Measurements from ENCODE around the gene OR2C3.
"Not testable (repeated sequence)": the region's sequence is repeated elsewhere in the genome, so short reads cannot be mapped to it uniquely, and the experiment has no call there.

Gene OR2C3

DNA sequence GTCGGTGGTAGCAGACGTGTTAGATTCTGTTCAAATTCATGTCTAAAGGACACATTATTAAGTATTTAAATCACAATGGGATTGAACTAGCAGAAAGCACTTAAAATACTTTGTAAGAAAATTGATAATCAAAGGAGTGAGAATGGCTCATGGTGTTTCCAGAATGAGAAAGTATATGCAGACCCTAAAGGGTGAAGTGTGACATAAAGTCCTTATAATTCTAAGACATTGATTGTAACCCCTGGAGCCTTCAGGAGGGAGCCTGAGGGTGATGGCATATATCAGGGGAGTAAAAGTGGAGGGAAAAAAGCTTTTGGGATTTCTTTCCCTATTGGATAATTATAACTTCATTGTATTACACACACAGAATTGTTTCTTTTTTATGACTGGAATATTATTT, at the start of gene OR2C3:
Gene OR2C3, minus strand, starts transcription at position 101 of the 400 bp plus-strand sequence. CDS start 3,929 bp downstream, outside the sequence.
- DNase-seq (ENCODE audit: extremely low read depth in 1 of 2, low read depth in 1 of 2) = no peak

- no peak for DNase-seq (ENCODE audit: extremely low read depth in 1 of 2, low read depth in 1 of 2)
These were observed 42.8 kb upstream of the OR2C3 start for GRCh38 chr1:247578946-247579460.

DNA sequence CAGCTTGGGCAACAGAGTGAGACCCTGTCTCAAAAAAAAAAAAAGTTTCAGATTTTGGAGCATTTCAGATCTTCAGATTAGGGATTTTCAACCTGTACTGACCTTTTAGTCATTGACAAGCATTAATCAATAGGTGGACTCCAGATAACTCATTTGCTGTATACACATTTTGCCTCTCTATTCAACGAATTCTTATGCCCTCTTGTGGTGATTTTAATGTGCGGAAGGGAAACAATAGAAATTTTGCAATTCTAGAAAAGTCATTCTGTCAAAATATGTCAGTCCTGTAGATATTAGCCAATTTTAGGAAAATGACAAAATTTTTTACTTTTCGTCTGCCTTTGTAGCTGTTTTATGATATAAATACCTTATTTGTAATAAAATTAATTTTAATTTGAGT, 40.3 kb upstream of the OR2C3 start:
- DNase-seq (ENCODE audit: extremely low read depth in 1 of 2, low read depth in 1 of 2) = no peak

DNA sequence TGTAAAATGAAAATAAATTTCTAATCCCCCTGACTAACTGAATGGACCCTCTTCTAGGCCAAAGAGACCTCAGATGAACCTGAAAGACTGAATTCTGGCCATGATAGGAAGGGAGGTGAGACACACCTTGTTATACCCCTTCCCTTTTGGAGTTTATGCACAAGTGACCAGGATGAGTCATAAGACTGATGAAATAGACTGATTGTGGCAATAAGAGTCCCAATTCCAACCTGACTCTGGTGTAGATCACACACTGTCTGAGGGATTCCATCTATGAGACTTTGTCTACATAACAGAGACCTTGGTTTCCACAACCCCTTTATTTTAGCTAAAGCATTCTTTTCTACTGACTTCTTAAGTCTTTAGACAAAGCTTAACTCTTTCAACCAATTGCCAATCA, 38.4 kb upstream of the OR2C3 start:
- DNase-seq (ENCODE audit: extremely low read depth in 1 of 2, low read depth in 1 of 2) = no peak

DNA sequence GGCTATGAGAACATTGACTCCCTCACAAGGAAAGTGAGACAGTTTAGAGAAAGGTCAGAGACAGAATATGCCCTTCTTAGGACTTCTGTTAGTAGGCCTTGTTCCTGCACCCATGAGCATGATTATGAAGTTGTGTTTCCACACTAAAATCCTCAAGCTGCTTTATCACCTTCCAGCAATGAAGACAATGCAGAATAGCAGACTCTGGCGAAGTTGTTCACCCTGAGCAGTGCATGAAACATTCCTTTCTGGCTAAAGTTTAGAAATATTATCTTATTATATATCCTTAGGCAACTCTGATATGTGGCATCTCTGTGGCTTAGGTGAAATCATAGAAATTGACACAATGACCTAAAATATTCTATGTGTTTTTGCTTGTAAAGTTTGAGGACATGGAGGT, 38.0 kb upstream of the OR2C3 start:
- DNase-seq (ENCODE audit: extremely low read depth in 1 of 2, low read depth in 1 of 2) = no peak

DNA sequence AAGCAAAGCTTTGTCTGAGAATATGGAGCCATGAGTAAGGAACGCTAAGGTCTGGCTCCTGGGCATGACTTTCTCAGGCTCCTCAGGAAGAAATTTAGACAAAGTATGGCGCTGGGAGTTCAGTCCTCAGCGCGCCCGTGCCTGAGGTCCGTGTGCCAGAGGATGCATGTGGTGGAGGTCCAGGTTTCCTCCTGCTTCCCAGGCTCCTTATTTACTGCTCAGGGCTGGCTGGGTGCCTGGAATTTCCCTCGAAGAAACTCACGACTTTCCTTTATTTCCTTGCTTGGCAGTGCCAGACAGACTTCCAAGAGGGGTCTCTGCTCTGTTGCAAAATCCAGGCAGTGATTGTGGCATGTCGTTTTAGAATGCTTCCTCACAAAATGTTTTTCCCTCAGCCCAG, 26.0 kb upstream of the OR2C3 start:
- no peak for DNase-seq (ENCODE audit: extremely low read depth in 1 of 2, low read depth in 1 of 2)

GRCh38 chr1:247561711-247562110, 25.5 kb upstream of the OR2C3 start:
- DNase-seq (ENCODE audit: extremely low read depth in 1 of 2, low read depth in 1 of 2) = no peak

GRCh38 chr1:247557926-247558674, 21.9 kb upstream of the OR2C3 start:
- DNase-seq (ENCODE audit: extremely low read depth in 1 of 2, low read depth in 1 of 2) = no peak

- no peak for DNase-seq (ENCODE audit: extremely low read depth in 1 of 2, low read depth in 1 of 2)
These were observed 16.0 kb upstream of the OR2C3 start for GRCh38 chr1:247552231-247552630.

DNA sequence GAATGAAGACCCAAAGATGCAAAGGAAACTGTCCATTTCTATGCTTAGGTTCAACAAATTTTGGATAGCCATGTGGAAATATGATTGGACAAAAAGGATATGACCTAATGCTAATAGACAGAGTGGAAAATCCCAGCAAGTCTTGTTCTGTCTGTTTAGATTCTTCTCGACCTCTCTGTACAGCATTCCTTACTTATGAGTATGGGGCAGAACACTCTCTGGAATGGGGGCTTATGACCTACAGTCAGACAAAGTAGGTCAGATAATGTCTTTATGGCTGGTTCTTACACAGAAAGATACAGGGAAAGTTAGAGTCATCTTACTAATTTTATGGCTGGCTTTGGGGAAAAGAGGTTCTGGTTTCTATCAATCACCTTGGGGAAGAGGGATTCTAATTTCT, 15.5 kb upstream of the OR2C3 start:
- DNase-seq (ENCODE audit: extremely low read depth in 1 of 2, low read depth in 1 of 2) = no peak

DNA sequence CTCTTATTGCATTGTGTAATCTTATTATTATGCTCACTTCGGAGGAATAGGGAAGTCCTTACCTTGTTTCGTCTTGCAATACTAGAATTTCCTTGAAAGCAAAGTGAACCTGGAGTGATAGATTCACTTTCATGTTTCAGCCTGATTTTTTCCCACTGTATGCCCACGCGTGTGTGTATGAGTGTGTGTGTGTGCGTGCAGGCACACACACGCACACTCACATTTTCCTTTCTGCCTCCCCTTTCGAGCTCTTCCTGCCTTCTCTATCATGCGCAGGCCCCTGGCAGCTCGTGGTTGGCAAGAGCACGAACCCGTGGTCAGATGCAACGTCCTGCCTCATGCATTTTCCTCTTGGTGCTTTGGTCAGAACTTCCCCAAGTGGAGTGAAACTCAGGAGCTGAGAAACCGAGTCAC, 12.5 kb upstream of the OR2C3 start, which contains the start of gene GCSAML:
Gene GCSAML, plus strand, starts transcription at position 366 of the 414 bp plus-strand sequence. CDS start 58 bp downstream, outside the sequence.
- DNase-seq (ENCODE audit: extremely low read depth in 1 of 2, low read depth in 1 of 2) = no peak

- DNase-seq (ENCODE audit: extremely low read depth in 1 of 2, low read depth in 1 of 2) = no peak
These were observed 11.9 kb upstream of the OR2C3 start for GRCh38 chr1:247548092-247548491.

DNA sequence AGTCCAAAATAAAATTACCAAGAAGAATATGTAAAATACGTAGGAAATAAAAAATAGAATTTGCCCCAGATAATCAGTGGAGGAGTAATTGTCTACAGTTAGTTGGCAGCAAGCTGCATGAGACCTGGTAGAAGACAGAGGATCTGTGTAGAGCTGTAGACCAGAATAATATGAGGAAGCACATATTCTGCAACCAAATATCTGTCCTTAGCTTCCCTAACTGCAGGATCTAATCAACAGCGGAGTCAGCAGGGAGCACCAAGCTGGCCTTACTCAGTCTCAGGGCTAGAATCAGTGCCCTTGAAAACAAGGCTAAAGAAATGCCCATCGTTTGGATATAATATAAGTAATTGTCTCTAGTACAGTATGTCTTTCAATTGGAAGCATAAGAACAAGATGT, 6.6 kb upstream of the OR2C3 start:
- DNase-seq (ENCODE audit: extremely low read depth in 1 of 2, low read depth in 1 of 2) = no peak

DNA sequence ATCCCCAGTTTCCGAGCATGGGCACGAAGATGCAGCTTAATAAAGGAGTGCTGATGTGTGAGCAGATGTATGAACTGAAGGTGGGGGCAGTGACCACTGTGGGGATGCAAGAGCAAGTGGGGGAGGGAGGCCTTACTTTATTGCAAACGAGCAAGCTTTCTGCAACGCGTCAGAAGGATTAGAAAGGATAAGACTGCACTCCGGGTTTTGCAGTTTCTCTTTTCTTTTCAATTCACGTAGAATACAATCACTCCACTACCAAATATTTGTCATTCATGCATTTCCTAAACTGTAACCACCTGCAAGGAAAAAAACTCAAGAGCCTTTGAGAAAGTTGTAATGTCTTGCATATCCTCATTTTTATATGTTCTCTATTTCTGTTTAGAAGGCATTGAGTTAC, 4.3 kb upstream of the OR2C3 start:
- DNase-seq (ENCODE audit: extremely low read depth in 1 of 2, low read depth in 1 of 2) = no peak

DNA sequence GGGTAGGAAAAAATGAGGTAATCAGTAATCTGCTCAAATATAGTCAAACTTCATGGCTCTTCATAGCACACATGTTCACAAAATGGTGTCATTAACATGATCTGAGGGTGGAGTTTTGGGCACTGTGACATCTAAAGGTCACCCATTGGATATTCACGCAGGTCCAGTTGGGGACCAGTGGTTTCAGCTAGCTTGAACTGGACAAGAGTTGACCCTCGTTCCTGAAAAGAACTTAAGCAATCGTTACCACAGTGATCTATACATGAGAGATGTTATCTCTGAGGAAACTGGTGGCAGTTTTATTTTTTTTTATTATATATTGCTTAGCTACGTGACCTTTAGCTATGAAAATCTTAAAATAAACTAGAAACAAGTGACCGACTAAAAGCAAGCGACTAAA, 3.0 kb upstream of the OR2C3 start:
- no peak for DNase-seq (ENCODE audit: extremely low read depth in 1 of 2, low read depth in 1 of 2)

DNA sequence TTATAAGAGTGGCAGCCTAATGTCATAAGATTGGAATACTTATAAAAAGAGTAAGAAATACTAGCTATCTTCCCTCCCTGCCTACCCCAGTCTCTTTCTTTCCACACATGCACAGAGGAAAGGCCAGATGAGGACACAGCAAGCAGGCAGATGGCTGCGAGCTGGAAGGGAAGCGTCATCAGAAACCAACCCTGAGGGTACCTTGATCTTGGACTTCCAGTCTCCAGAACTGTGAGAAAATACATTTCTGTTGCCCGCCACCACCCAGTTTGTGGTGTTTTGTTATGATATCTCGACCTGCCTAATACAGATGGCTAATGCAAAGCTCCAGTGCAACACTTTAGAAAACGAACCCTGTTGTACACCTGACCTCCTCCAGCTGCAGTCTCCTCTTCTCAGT, 2.3 kb upstream of the OR2C3 start:
- no peak for DNase-seq (ENCODE audit: extremely low read depth in 1 of 2, low read depth in 1 of 2)

DNA sequence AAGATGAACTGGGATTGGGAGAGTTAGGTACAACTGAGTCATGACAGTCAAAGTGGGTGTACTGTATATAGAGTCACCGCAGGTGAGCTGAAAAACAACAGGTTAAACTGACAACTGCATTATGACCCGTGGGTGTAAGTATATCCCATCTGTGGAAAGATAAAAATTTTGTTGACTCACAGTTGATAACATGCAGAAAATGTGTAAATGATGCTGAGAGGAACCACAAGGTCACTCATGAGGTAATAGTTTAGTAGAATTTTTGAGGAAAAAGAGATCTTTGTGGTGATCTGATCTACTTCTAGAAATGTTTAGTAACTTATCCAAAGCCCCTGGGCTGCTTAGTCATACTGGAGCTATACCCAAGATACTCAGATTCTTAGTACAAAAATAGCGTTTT, 838 bp downstream of the OR2C3 start:
- DNase-seq (ENCODE audit: extremely low read depth in 1 of 2, low read depth in 1 of 2) = no peak

DNA sequence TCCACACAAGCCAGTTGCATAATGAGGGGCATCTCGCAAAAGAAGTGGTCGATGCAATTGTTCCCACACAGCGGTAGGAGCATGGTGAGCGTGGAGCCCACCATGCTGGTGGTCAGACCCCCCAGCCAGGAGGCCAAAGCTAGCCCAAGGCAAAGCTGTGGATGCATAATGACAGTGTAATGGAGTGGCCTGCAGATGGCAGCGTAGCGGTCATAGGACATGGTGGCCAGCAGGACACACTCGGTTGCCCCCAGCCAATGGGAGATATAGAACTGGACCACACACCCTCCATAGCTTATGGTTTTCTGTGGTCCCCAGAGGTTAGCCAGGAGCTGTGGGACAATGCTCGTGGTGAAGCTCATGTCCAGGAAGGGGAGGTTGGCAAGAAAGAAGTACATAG, 4.3 kb downstream of the OR2C3 start:
- no peak for DNase-seq (ENCODE audit: extremely low read depth in 1 of 2, low read depth in 1 of 2)

DNA sequence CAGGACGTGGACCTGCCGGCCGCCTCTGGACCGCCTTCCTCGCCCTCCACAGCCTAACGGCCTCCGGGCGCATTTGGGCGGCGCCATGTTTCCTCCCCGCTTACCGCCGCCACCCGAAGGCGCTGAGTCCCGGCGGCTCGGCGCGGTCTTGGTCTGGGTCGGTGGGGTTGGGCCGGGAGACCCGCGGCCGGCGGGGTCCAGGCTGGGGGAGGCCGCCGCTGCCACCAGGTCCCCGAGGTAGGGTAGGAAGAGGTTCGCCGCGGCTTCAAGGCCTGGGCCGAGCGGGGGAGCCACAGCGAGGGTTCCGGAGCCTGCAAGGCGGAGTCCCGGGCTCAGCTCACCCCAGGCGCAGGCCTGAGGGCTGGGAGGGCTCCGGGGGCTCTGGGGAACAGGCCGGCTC, 5.5 kb downstream of the OR2C3 start:
- DNase-seq (ENCODE audit: extremely low read depth in 1 of 2, low read depth in 1 of 2) = no peak

DNA sequence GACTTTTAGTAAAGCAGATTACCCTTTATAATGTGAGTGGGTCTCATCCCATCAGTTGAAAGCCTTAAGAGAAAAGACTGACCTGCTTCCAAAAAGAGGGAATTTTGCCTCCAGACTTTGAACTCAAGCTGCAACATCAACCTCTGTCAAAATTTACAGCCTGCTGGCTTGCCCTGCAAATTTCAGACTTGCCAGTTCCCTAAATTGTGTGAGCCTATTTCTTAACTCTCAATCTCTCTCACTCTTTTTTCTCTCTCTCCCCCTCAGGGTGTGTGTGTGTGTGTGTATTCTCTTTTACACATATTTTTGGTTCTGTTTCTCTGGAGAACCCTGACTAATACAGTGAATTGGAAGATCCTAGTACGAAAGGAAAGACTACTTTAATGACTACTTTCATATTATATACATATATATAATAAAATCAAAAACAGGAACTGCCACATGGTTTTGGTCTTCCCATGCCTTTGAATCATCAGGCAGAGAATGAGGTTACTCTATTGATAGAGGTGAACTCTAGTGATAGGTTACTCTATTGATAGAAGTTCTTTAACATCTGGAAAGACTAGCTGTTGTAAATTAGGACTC, 6.4 kb downstream of the OR2C3 start:
- no peak for DNase-seq (ENCODE audit: extremely low read depth in 1 of 2, low read depth in 1 of 2)

GRCh38 chr1:247528812-247529474, 7.3 kb downstream of the OR2C3 start:
- DNase-seq (ENCODE audit: extremely low read depth in 1 of 2, low read depth in 1 of 2) = no peak

DNA sequence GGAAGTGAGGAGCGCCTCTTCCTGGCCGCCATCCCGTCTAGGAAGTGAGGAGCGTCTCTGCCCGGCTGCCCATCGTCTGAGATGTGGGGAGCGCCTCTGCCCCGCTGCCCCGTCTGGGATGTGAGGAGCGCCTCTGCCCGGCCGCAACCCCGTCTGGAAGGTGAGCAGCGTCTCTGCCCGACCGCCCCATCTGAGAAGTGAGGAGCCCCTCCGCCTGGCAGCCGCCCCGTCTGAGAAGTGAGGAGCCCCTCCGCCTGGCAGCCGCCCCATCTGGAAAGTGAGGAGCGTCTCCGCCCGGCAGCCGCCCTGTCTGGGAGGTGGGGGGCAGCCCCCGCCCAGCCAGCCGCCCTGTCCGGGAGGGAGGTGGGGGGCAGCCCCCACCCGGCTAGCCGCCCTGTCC, 14.4 kb downstream of the OR2C3 start:
- not testable (repeated sequence) for DNase-seq (ENCODE audit: extremely low read depth in 1 of 2, low read depth in 1 of 2)
